Measurements from ENCODE around the gene ATP8B3.

DNA sequence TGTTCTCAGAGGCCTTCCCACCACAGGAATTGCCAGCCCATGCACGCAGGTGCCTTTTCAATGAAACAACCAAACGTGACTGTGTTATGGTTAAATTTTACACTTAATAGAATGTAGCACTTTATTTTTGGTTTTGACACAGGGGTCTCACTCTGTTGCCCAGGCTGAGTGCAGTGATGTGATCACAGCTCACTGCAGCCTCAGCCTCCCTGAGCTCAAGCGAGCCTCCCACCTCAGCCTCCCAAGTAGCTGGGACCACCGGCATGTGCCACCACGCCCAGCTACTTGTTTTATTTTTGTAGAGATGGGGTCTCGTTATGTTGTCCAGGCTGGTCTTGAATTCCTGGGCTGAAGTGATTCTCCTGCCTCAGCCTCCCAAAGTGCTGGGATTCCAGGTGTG is 7.2 kb downstream of the ATP8B3 start:
- TF ChIP-seq, protein P1, sequence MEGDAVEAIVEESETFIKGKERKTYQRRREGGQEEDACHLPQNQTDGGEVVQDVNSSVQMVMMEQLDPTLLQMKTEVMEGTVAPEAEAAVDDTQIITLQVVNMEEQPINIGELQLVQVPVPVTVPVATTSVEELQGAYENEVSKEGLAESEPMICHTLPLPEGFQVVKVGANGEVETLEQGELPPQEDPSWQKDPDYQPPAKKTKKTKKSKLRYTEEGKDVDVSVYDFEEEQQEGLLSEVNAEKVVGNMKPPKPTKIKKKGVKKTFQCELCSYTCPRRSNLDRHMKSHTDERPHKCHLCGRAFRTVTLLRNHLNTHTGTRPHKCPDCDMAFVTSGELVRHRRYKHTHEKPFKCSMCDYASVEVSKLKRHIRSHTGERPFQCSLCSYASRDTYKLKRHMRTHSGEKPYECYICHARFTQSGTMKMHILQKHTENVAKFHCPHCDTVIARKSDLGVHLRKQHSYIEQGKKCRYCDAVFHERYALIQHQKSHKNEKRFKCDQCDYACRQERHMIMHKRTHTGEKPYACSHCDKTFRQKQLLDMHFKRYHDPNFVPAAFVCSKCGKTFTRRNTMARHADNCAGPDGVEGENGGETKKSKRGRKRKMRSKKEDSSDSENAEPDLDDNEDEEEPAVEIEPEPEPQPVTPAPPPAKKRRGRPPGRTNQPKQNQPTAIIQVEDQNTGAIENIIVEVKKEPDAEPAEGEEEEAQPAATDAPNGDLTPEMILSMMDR (tag by site-specific recombination; IDR thresholded peaks at IDR 0.05) = no peak
- no peak for TF ChIP-seq ZBTB7A (tag by site-specific recombination; IDR thresholded peaks at IDR 0.05; ENCODE audit: low read depth)
- TF ChIP-seq ZSCAN30 (tag by site-specific recombination; IDR thresholded peaks at IDR 0.05) = no peak
- TF ChIP-seq, protein P2, sequence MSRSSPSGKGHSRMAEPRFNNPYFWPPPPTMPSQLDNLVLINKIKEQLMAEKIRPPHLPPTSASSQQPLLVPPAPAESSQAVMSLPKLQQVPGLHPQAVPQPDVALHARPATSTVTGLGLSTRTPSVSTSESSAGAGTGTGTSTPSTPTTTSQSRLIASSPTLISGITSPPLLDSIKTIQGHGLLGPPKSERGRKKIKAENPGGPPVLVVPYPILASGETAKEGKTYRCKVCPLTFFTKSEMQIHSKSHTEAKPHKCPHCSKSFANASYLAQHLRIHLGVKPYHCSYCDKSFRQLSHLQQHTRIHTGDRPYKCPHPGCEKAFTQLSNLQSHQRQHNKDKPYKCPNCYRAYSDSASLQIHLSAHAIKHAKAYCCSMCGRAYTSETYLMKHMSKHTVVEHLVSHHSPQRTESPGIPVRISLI (tag by site-specific recombination; IDR thresholded peaks at IDR 0.05) = no peak
- TF ChIP-seq ZNF585B (tag by site-specific recombination; IDR thresholded peaks at IDR 0.05) = no peak
- no peak for TF ChIP-seq ZNF404 (tag by site-specific recombination; IDR thresholded peaks at IDR 0.05)
- TF ChIP-seq ZNF473 (tag by site-specific recombination; IDR thresholded peaks at IDR 0.05) = no peak
- TF ChIP-seq, protein P3, sequence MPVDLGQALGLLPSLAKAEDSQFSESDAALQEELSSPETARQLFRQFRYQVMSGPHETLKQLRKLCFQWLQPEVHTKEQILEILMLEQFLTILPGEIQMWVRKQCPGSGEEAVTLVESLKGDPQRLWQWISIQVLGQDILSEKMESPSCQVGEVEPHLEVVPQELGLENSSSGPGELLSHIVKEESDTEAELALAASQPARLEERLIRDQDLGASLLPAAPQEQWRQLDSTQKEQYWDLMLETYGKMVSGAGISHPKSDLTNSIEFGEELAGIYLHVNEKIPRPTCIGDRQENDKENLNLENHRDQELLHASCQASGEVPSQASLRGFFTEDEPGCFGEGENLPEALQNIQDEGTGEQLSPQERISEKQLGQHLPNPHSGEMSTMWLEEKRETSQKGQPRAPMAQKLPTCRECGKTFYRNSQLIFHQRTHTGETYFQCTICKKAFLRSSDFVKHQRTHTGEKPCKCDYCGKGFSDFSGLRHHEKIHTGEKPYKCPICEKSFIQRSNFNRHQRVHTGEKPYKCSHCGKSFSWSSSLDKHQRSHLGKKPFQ (tag by site-specific recombination; IDR thresholded peaks at IDR 0.05) = no peak
- no peak for TF ChIP-seq TRIM28 (IDR thresholded peaks at IDR 0.05; ENCODE audit: borderline replicate concordance, low read length)
- TF ChIP-seq ZNF223 (tag by site-specific recombination; IDR thresholded peaks at IDR 0.05) = no peak
- TF ChIP-seq, protein P4, sequence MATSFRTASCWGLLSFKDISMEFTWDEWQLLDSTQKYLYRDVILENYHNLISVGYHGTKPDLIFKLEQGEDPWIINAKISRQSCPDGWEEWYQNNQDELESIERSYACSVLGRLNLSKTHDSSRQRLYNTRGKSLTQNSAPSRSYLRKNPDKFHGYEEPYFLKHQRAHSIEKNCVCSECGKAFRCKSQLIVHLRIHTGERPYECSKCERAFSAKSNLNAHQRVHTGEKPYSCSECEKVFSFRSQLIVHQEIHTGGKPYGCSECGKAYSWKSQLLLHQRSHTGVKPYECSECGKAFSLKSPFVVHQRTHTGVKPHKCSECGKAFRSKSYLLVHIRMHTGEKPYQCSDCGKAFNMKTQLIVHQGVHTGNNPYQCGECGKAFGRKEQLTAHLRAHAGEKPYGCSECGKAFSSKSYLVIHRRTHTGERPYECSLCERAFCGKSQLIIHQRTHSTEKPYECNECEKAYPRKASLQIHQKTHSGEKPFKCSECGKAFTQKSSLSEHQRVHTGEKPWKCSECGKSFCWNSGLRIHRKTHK (tag by site-specific recombination; IDR thresholded peaks at IDR 0.05) = no peak
- TF ChIP-seq ZNF701 (tag by site-specific recombination; IDR thresholded peaks at IDR 0.05) = no peak
- TF ChIP-seq, protein P5, sequence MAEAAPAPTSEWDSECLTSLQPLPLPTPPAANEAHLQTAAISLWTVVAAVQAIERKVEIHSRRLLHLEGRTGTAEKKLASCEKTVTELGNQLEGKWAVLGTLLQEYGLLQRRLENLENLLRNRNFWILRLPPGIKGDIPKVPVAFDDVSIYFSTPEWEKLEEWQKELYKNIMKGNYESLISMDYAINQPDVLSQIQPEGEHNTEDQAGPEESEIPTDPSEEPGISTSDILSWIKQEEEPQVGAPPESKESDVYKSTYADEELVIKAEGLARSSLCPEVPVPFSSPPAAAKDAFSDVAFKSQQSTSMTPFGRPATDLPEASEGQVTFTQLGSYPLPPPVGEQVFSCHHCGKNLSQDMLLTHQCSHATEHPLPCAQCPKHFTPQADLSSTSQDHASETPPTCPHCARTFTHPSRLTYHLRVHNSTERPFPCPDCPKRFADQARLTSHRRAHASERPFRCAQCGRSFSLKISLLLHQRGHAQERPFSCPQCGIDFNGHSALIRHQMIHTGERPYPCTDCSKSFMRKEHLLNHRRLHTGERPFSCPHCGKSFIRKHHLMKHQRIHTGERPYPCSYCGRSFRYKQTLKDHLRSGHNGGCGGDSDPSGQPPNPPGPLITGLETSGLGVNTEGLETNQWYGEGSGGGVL (tag by site-specific recombination; IDR thresholded peaks at IDR 0.05) = no peak
- TF ChIP-seq, protein P6, sequence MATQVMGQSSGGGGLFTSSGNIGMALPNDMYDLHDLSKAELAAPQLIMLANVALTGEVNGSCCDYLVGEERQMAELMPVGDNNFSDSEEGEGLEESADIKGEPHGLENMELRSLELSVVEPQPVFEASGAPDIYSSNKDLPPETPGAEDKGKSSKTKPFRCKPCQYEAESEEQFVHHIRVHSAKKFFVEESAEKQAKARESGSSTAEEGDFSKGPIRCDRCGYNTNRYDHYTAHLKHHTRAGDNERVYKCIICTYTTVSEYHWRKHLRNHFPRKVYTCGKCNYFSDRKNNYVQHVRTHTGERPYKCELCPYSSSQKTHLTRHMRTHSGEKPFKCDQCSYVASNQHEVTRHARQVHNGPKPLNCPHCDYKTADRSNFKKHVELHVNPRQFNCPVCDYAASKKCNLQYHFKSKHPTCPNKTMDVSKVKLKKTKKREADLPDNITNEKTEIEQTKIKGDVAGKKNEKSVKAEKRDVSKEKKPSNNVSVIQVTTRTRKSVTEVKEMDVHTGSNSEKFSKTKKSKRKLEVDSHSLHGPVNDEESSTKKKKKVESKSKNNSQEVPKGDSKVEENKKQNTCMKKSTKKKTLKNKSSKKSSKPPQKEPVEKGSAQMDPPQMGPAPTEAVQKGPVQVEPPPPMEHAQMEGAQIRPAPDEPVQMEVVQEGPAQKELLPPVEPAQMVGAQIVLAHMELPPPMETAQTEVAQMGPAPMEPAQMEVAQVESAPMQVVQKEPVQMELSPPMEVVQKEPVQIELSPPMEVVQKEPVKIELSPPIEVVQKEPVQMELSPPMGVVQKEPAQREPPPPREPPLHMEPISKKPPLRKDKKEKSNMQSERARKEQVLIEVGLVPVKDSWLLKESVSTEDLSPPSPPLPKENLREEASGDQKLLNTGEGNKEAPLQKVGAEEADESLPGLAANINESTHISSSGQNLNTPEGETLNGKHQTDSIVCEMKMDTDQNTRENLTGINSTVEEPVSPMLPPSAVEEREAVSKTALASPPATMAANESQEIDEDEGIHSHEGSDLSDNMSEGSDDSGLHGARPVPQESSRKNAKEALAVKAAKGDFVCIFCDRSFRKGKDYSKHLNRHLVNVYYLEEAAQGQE (tag by site-specific recombination; IDR thresholded peaks at IDR 0.05) = no peak

Measured in HEK293 (cell line).